Measurements from ENCODE around the gene MLLT6.

Gene MLLT6
- total RNA-seq, result 35.0 to 168 (median 91.1) reads per million in 17 experiments

GRCh38 chr17:38704606-38705522 is at the start of gene MLLT6:
MLLT6 (plus strand) TSS chr17:38705273; CDS start chr17:38705633, 360 bp downstream.
- peak; percentile 72 to 89 (median 80) for DNase-seq

- DNase-seq, result peak in 1 of 4 experiments; percentile 9
These were observed 47.9 kb upstream of the MLLT6 start for GRCh38 chr17:38656959-38657823.

GRCh38 chr17:38657824-38658740 is 47.0 kb upstream of the MLLT6 start:
- no peak for DNase-seq

- DNase-seq, result peak; percentile 33 to 65 (median 48)
These were observed 46.2 kb upstream of the MLLT6 start for GRCh38 chr17:38658741-38659345.

- no peak for DNase-seq
These were observed 45.7 kb upstream of the MLLT6 start for GRCh38 chr17:38659415-38659814.

- DNase-seq, result peak; percentile 67 to 83 (median 80)
These were observed 44.7 kb upstream of the MLLT6 start for GRCh38 chr17:38660097-38661025.

DNA sequence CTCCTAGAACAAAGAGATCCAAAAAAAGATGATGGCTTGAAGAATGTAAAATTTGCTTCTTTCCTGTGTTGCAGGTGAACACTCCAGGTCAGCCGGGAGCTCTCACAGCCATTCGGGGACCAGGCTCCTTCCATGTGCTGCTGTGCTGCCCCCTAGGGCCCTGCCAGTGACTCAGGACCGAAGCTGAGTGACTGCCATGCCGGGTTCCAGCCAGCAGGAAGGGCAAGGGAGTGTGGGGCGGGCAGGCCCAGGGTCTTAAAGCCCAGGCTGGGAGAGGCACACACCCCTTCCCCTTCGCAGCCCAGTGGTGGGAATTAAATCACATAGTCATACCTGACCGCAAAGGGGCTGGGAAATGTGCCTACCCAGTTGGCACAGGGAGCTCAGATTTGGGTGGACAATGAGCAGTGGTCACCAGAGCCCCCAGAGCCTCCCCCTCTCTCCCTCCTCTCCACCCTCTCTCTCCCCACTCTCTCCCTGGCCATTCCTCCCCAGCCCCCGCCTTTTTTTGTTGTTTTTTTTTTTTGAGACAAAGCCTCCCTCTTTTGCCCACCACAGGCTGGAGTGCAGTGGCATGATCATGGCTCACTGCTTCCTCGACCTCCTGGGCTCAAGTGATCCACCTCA is 41.8 kb upstream of the MLLT6 start:
- DNase-seq, result peak in 3 of 4 experiments; percentile 55 to 75 (median 70)

- DNase-seq, result no peak
These were observed 41.0 kb upstream of the MLLT6 start for GRCh38 chr17:38663964-38664644.

DNA sequence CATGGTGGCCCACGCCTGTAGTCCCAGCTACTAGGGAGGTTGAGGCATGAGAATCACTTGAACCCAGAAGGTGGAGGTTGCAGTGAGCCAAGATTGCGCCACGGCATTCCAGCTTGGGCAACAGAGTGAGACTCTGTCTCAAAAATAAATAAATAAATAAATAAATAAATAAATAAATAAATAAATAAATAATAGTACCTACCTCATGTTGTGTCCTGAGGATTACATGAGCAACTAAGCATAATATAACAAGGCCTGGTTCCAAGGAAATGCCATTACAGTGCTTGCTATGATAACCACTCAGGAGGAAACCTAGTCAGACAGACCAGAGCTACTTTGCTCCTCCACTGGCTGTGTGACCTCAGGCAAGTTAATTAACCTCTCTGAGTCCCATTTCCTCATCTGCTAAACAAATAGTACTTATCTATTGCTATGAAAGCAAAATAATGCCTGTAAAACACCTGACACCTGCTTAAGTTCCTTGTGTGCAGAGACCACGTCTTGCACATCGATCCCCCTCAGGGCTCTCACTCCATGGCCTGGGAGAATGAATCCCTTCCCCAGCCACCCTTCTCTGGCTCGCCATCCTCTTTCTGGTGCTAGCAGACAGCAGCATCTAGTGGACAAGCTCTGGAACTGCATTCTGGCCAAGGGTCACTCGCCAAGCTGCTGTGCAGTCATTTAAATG is 37.8 kb upstream of the MLLT6 start:
- DNase-seq, result peak; percentile 79 to 87 (median 82)

DNA sequence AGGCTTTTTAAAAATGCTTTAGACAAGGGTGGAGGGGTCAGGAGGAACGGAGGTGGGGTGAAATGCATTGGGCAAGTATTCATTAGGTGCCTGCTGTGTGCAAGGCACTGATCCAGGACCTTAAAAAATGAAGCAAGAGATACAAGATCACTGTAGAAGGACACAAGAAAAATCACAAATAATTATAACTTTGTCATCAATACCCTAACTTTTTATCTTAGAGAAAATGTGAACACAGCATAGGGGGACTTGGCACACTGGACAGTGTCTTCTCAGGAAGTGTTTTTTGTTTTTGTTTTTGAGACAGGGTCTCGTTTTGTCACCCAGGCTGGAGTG is 37.3 kb upstream of the MLLT6 start:
- DNase-seq, result no peak

GRCh38 chr17:38669520-38669919 is 35.6 kb upstream of the MLLT6 start:
- DNase-seq, result no peak

- DNase-seq, result no peak
These were observed 32.9 kb upstream of the MLLT6 start for GRCh38 chr17:38671939-38672720.

- DNase-seq, result peak in 1 of 4 experiments; percentile 3
These were observed 32.0 kb upstream of the MLLT6 start for GRCh38 chr17:38672788-38673706.

GRCh38 chr17:38673707-38674013 is 31.4 kb upstream of the MLLT6 start:
- no peak for DNase-seq

DNA sequence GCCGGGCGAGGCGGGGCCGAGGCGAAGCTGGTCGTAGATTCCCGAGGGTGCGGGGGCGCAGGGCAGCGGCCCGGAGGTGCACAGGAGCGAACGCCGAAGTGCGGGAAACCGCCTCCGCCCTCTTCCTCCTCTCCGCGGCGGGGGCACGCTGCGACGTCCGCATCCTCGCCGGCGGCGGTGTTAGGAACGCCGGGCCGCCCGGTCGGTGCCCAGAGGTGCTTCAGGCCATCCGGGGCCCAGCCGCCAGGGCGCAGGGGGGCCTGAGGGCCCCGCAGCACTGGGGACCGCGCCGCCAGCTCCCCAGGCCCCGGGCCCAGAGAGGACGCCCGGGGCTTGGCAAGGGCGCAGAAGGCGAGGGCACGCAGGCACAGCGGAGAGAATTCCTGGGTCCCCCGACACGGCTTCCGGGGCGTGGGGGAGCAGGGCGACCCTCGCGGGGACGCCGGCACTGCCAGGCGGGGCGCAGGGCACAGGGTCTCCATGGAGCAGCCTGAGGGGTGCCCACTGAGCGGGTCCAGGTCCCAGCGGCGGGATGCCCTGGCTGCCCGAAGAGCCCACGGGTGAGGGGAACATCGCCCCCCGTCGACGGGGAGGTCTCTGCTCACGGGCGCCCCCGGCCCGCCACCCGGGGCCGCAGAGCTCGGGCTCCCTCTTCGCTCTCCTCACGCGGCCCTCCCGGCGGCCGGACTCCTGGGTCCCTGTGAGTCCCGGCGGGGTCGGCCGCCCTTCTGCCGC is 30.9 kb upstream of the MLLT6 start:
- peak in 3 of 4 experiments; percentile 25 to 63 (median 47) for DNase-seq

All from suppressor macrophage (primary cell).